Neuronal stem cell (in vitro differentiated cells): ENCODE measurements around the gene AKAP6.

Experiments used
- DNase-seq: peaks from one replicate; pipeline ENCODE4 v3.0.0-alpha.2; 2013; ENCODE audit warnings: low spot score
- H2AFZ ChIP-seq: one replicate; pipeline ENCODE4 v1.6.1; 2013; ENCODE audit warnings: mild to moderate bottlenecking, low read length, inconsistent platforms
- H2AK5ac ChIP-seq: 2 replicates; pipeline ENCODE4 v1.6.1; 2013; ENCODE audit warnings: low read depth, mild to moderate bottlenecking, inconsistent platforms, low read length, moderate library complexity, mixed read lengths
- H2BK120ac ChIP-seq: 2 replicates; pipeline ENCODE4 v1.6.1; 2013; ENCODE audit warnings: low read depth, mild to moderate bottlenecking, inconsistent platforms, low read length, moderate library complexity, mixed read lengths
- H2BK12ac ChIP-seq: one replicate; pipeline ENCODE4 v1.6.1; 2013; ENCODE audit warnings: low read length, inconsistent platforms
- H2BK15ac ChIP-seq: 2 replicates; pipeline ENCODE4 v1.6.1; 2013; ENCODE audit warnings: mild to moderate bottlenecking, low read length, inconsistent platforms, mixed read lengths
- H2BK5ac ChIP-seq: one replicate; pipeline ENCODE4 v1.6.1; 2013; ENCODE audit warnings: inconsistent platforms, mild to moderate bottlenecking, low read length, moderate library complexity
- H3K14ac ChIP-seq: one replicate; pipeline ENCODE4 v1.6.1; 2013; ENCODE audit warnings: low read length, inconsistent platforms
- H3K18ac ChIP-seq: 2 replicates; pipeline ENCODE4 v1.6.1; 2013; ENCODE audit warnings: low read length, inconsistent platforms
- H3K23ac ChIP-seq: 2 replicates; pipeline ENCODE4 v1.6.1; 2013; ENCODE audit warnings: low read depth, mild to moderate bottlenecking, mixed read lengths, low read length, inconsistent platforms; ENCODE audit not compliant: poor library complexity
- H3K27ac ChIP-seq: replicated peaks from 3 replicates; pipeline ENCODE4 v1.5.1; 2013; ENCODE audit warnings: low read length, inconsistent platforms
- H3K27me3 ChIP-seq, 3 experiments: 2 replicates each; pipeline ENCODE4 v1.6.1; 2013; ENCODE audit warnings: low read length in 3 of 3, mild to moderate bottlenecking in 2 of 3, inconsistent platforms in 1 of 3, low read depth in 1 of 3, mixed read lengths in 1 of 3, moderate library complexity in 1 of 3; ENCODE audit not compliant: control insufficient read depth in 3 of 3, insufficient read depth in 3 of 3
- H3K36me3 ChIP-seq, 2 donors: replicated peaks in 1 of 2; 2 replicates each; pipeline ENCODE4 v1.6.1; 2013; ENCODE audit warnings: low read length in 2 of 2; ENCODE audit not compliant: control insufficient read depth in 2 of 2, insufficient read depth in 2 of 2
- H3K4ac ChIP-seq: 2 replicates; pipeline ENCODE4 v1.6.1; 2013; ENCODE audit warnings: inconsistent platforms, mild to moderate bottlenecking, low read length, moderate library complexity
- H3K4me1 ChIP-seq, 2 donors: 1 replicate in 1 of 2; 2 replicates in 1 of 2; pipeline ENCODE4 v1.6.1; 2013; ENCODE audit warnings: low read length in 2 of 2, low read depth in 1 of 2; ENCODE audit not compliant: control insufficient read depth in 2 of 2, insufficient read depth in 1 of 2
- H3K4me2 ChIP-seq: one replicate; pipeline ENCODE4 v1.6.1; 2013; ENCODE audit warnings: mild to moderate bottlenecking, low read length, inconsistent platforms; ENCODE audit not compliant: insufficient read depth, poor library complexity, severe bottlenecking
- H3K4me3 ChIP-seq, 2 donors: 2 replicates each; pipeline ENCODE4 v1.5.1; 2013; ENCODE audit warnings: low read length in 2 of 2, mild to moderate bottlenecking in 2 of 2, inconsistent platforms in 1 of 2, moderate library complexity in 1 of 2
- H3K79me1 ChIP-seq: one replicate; pipeline ENCODE4 v1.6.1; 2013; ENCODE audit warnings: low read depth, mild to moderate bottlenecking, inconsistent platforms, low read length, moderate library complexity
- H3K9ac ChIP-seq: one replicate; pipeline ENCODE4 v1.6.1; 2013; ENCODE audit warnings: mild to moderate bottlenecking, low read depth, low read length, inconsistent platforms; ENCODE audit not compliant: poor library complexity
- H3K9me3 ChIP-seq, 2 donors: replicated peaks in 1 of 2; 2 replicates each; pipeline versions ENCODE3 to v1.6.1; 2013; ENCODE audit warnings: low read length in 2 of 2, mild to moderate bottlenecking in 2 of 2, inconsistent platforms in 1 of 2, low read depth in 1 of 2, mixed read lengths in 1 of 2, moderate library complexity in 1 of 2; ENCODE audit not compliant: control insufficient read depth in 2 of 2, insufficient read depth in 1 of 2
- H4K8ac ChIP-seq: one replicate; pipeline ENCODE4 v1.6.1; 2013; ENCODE audit warnings: low read depth, mild to moderate bottlenecking, inconsistent platforms, low read length, moderate library complexity
- H4K91ac ChIP-seq: one replicate; pipeline ENCODE4 v1.6.1; 2013; ENCODE audit warnings: low read length, low read depth, mild to moderate bottlenecking, inconsistent platforms; ENCODE audit not compliant: poor library complexity
- WGBS, 2 donors: extraction: QIAGEN DNeasy Blood & Tissue Kit; methylation state at CpG; one replicate each; pipeline ENCODE4 v1.1.7; 2013; ENCODE audit warnings: missing lambda C conversion rate in 2 of 2, mixed read lengths in 1 of 2; ENCODE audit not compliant: insufficient read length in 2 of 2, insufficient replicate concordance in 1 of 2; ENCODE audit errors: extremely low coverage in 2 of 2; 5-methylcytosine and 5-hydroxymethylcytosine counted together

The AKAP6 gene

DNA sequence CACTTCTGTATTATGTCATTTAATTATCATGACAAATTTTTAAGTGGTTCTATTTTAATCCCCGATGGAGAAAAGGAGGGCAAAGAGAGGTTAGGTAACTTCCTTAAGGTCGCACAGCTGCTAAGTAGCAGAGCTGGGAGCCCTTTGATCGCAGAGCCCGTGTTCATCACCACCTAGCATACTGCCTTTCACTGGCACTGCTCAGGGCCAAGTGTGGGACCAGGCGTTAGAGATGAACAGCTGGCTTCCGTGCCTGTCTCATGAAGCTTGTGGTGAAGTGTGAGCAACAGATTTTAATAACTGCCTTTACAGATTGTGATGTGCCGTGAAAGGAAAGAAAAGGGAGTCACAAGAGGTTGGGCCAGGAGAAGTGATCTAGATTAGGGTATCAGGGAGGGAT is 273.6 kb downstream of the AKAP6 start:
- H2AFZ ChIP-seq: no peak overlapping the region
- no CpG with 5 or more reads among the region's 7 CpGs for WGBS, 2 donors
- H3K4me1 ChIP-seq: peaks cover 0 to 6% of the 10 kb centered on the region in 2 donors

DNA sequence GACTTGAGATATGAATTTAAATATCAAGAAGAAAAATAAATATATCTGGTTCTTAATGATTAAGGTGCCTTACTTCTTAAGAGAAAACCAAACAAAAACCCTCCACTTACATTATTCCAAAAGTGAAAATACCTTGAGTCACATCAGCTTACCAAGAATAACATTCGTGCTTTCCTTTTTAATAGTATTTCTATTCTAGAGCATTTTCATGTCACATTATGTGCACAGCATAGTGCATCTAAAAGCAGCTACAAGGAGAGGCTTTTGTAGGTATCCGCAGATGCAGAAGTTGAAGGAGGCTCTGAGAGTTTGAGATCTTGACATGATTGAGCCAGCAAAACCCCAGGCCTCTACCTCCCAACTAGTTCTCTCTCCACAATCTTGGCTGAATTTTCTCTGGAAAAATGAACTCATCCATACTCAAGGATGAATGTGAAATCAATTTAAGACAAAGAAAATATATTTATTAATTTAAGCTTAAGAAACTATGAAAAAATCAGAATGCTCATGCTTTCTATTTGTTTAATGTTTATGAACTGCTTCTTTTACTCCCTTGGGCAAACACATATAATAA is 275.0 kb downstream of the AKAP6 start:
- Histone ChIP-seq H3K27ac (no peak overlapping the region), H3K4me3 (no peak overlapping the region), H3K18ac (no peak overlapping the region), H3K36me3 (no peaks in the 10 kb centered on the region), H3K9ac (no peak overlapping the region), H3K4me1 (peaks cover 0 to 1% of the 10 kb centered on the region in 2 donors), H4K8ac (no peak overlapping the region), H2AFZ (no peak overlapping the region), H2BK15ac (no peak overlapping the region), H3K4me2 (no peak overlapping the region), H3K79me1 (no peaks in the 10 kb centered on the region), H3K4ac (no peak overlapping the region), H3K27me3 (no peaks in the 10 kb centered on the region), H2AK5ac (no peak overlapping the region), H4K91ac (no peak overlapping the region), H3K14ac (no peak overlapping the region), H2BK5ac (no peak overlapping the region), H3K23ac (no peak overlapping the region), H3K9me3 (no peaks in the 10 kb centered on the region), H2BK12ac (no peak overlapping the region), H2BK120ac (no peak overlapping the region)
- WGBS, 2 donors: no CpG with 5 or more reads among the region's 2 CpGs
- DNase-seq: no peak

More for the DNA sequence above, 273.6 kb downstream of the AKAP6 start:
- no peaks in the 10 kb centered on the region for H3K79me1 ChIP-seq
- H2BK15ac ChIP-seq: no peak overlapping the region
- no peak overlapping the region for H4K91ac ChIP-seq
- H3K18ac ChIP-seq: no peak overlapping the region
- no peak overlapping the region for H4K8ac ChIP-seq
- H3K27ac ChIP-seq: no peak overlapping the region
- no peak overlapping the region for H3K23ac ChIP-seq
- no peaks in the 10 kb centered on the region for H3K36me3 ChIP-seq
- no peak overlapping the region for H3K14ac ChIP-seq
- H3K27me3 ChIP-seq: no peaks in the 10 kb centered on the region
- no peak for DNase-seq
- H3K4me2 ChIP-seq: no peak overlapping the region
- H3K4me3 ChIP-seq: no peak overlapping the region
- H3K9me3 ChIP-seq: no peaks in the 10 kb centered on the region
- H3K4ac ChIP-seq: no peak overlapping the region
- H3K9ac ChIP-seq: no peak overlapping the region
- H2AK5ac ChIP-seq: no peak overlapping the region
- no peak overlapping the region for H2BK12ac ChIP-seq
- H2BK5ac ChIP-seq: no peak overlapping the region
- H2BK120ac ChIP-seq: no peak overlapping the region

- H3K4me2 ChIP-seq: no peak overlapping the region
- no peak overlapping the region for H2BK5ac ChIP-seq
- no peak overlapping the region for H2BK120ac ChIP-seq
- no peak overlapping the region for H3K18ac ChIP-seq
- H2AFZ ChIP-seq: no peak overlapping the region
- H3K79me1 ChIP-seq: no peaks in the 10 kb centered on the region
- no peaks in the 10 kb centered on the region for H3K36me3 ChIP-seq
- no peak overlapping the region for H3K4me3 ChIP-seq
- no peak overlapping the region for H3K9ac ChIP-seq
- DNase-seq: no peak
- no peak overlapping the region for H3K23ac ChIP-seq
- no peaks in the 10 kb centered on the region for H3K9me3 ChIP-seq
- no peak overlapping the region for H3K27ac ChIP-seq
- H3K4ac ChIP-seq: no peak overlapping the region
- H4K91ac ChIP-seq: no peak overlapping the region
- H4K8ac ChIP-seq: no peak overlapping the region
- no peak overlapping the region for H3K14ac ChIP-seq
- no peak overlapping the region for H2BK15ac ChIP-seq
- no peaks in the 10 kb centered on the region for H3K27me3 ChIP-seq
- no peak overlapping the region for H2AK5ac ChIP-seq
- peaks cover 0 to 5% of the 10 kb centered on the region in 2 donors for H3K4me1 ChIP-seq
- WGBS, 2 donors: no CpG with 5 or more reads among the region's 2 CpGs
- H2BK12ac ChIP-seq: no peak overlapping the region
Measured at GRCh38 chr14:32606301-32606700, 277.2 kb downstream of the AKAP6 start.

DNA sequence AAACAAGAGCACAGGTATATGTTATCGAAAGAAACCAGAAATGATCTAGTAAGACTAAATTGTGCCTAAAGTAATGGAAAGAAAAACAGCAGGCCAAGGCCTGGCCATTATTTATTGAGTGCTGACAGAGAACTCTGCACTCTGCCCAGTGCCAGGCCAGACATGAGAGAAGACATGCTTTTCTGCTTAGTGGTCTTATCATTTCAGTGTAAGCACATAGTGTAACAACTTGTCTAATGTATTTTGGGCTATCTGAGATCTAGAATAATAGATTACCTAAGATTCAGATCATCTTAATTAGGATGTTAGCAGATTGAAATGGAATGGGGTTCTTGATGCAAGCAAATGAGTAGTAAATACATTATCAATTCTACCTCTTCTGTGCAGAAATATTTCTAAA is 278.3 kb downstream of the AKAP6 start:
- Histone ChIP-seq H2BK12ac (no peak overlapping the region), H3K27me3 (no peaks in the 10 kb centered on the region), H3K4me2 (no peak overlapping the region), H2AFZ (no peak overlapping the region), H3K4me3 (no peak overlapping the region), H2BK15ac (no peak overlapping the region), H2BK5ac (no peak overlapping the region), H3K79me1 (no peaks in the 10 kb centered on the region), H3K4me1 (peaks cover 0 to 5% of the 10 kb centered on the region in 2 donors), H2AK5ac (no peak overlapping the region), H3K9ac (no peak overlapping the region), H3K9me3 (no peaks in the 10 kb centered on the region), H3K18ac (no peak overlapping the region), H3K36me3 (no peaks in the 10 kb centered on the region), H3K4ac (no peak overlapping the region), H2BK120ac (no peak overlapping the region), H4K8ac (no peak overlapping the region), H3K23ac (no peak overlapping the region), H3K14ac (no peak overlapping the region), H4K91ac (no peak overlapping the region), H3K27ac (no peak overlapping the region)
- no CpG with 5 or more reads among the region's 1 CpG for WGBS, 2 donors
- no peak for DNase-seq
